HepG2 (cell line): ENCODE data around the gene SFRP4. TPM values are rescaled to one million over a fixed set of nuclear protein-coding genes. Genes with fewer than 3 reads are reported as not detected.

Experiments used
- ATAC-seq: fragments of 200-7000 bp; cut with Tn5 transposase; 3 replicates; pipeline ENCODE4 v1.9.1; 2020; ENCODE audit warnings: mild to moderate bottlenecking, moderate library complexity
- BruUV-seq: library from RNA; stranded (reverse); fragments of 400-500 nt; replicated peaks from 2 replicates; lab custom pipeline; 2021; lab: Mats Ljungman, UMichigan
- CTCF ChIA-PET: fragments of 300-600 bp; formaldehyde crosslinking; extraction: SDS; loops from one replicate; lab custom pipeline; 2021; ENCODE audit warnings: low total read pairs, inconsistent platforms, low intra/inter-chr PET ratio; lab: Yijun Ruan, JAX
- POLR2A ChIA-PET: fragments of 350-600 bp; sonication (Branson Sonifier 250); formaldehyde crosslinking; loops from one replicate; lab custom pipeline; 2020; ENCODE audit warnings: antibody characterized with exemption, inconsistent platforms; lab: Yijun Ruan, JAX
- DNase-seq: peaks from one replicate; pipeline ENCODE4 v3.0.0-alpha.2; 2015; ENCODE audit warnings: low spot score
- FAIRE-seq: peaks from 3 replicates; lab custom pipeline; 2011; peaks lifted over from hg19 to GRCh38; lab: Jason Lieb, UNC
- H2AFZ ChIP-seq: one replicate; pipeline ENCODE4 v1.6.1; 2011; ENCODE audit warnings: low read length, inconsistent platforms
- H3K27ac ChIP-seq: fragments of 300-600 bp; 3 replicates; pipeline ENCODE4 v1.8.0; 2011; ENCODE audit warnings: mixed run types, mild to moderate bottlenecking, mixed read lengths, low read length, inconsistent platforms; ENCODE audit not compliant: insufficient read depth; ENCODE audit errors: extremely low read length
- H3K27me3 ChIP-seq, 2 experiments: fragments of 200-600 bp in 1 of 2; 2 replicates in 1 of 2; 3 replicates in 1 of 2; pipeline versions ENCODE4 v1.6.0 to v1.8.0; 2011; ENCODE audit warnings: low read length in 2 of 2, mild to moderate bottlenecking in 2 of 2, moderate library complexity in 2 of 2, inconsistent platforms in 1 of 2; ENCODE audit not compliant: insufficient read depth in 2 of 2, control insufficient read depth in 1 of 2
- H3K36me3 ChIP-seq, 2 experiments: fragments of 200-600 bp in 1 of 2; replicated peaks in 1 of 2; 2 replicates in 1 of 2; 3 replicates in 1 of 2; pipeline versions ENCODE4 v1.5.1 to v1.8.0; 2011; ENCODE audit warnings: low read length in 2 of 2, inconsistent platforms in 1 of 2; ENCODE audit not compliant: insufficient read depth in 2 of 2, control insufficient read depth in 1 of 2
- H3K4me1 ChIP-seq: 2 replicates; pipeline ENCODE4 v1.5.1; 2012; ENCODE audit warnings: low read length, inconsistent platforms; ENCODE audit not compliant: insufficient read depth
- H3K4me2 ChIP-seq: 2 replicates; pipeline ENCODE4 v1.6.0; 2011; ENCODE audit warnings: low read depth, low read length, inconsistent platforms
- H3K4me3 ChIP-seq, 3 experiments: fragments of 200-600 bp in 1 of 3; sonication (generic), shearing (Covaris generic) in 1 of 3; replicated peaks in 1 of 3; 2 replicates each; pipeline ENCODE4 v1.5.1; 2011 to 2016; ENCODE audit warnings: low read length in 3 of 3, inconsistent platforms in 2 of 3, low read depth in 2 of 3, mild to moderate bottlenecking in 2 of 3, control low read depth in 1 of 3, mixed read lengths in 1 of 3; ENCODE audit not compliant: insufficient read depth in 1 of 3
- H3K79me2 ChIP-seq: one replicate; pipeline ENCODE4 v1.6.1; 2011; ENCODE audit warnings: low read length, inconsistent platforms; ENCODE audit not compliant: insufficient read depth
- H3K9ac ChIP-seq: 2 replicates; pipeline ENCODE4 v1.6.0; 2011; ENCODE audit warnings: mild to moderate bottlenecking, low read depth, low read length, inconsistent platforms; ENCODE audit not compliant: insufficient read depth
- H3K9me3 ChIP-seq: 2 replicates; pipeline ENCODE4 v1.5.1; 2012; ENCODE audit warnings: mild to moderate bottlenecking, low read length
- H4K20me1 ChIP-seq: 2 replicates; pipeline ENCODE4 v1.6.0; 2011; ENCODE audit warnings: inconsistent platforms, mild to moderate bottlenecking, low read length, moderate library complexity; ENCODE audit not compliant: insufficient read depth
- ARNT ChIP-seq: fragments of 450-650 bp; IDR thresholded peaks from 2 replicates; pipeline ENCODE4 v1.6.1; 2017
- FOXA1 ChIP-seq, 2 experiments: fragments of 450-650 bp in 1 of 2; sonication (generic) in 1 of 2; formaldehyde crosslinking in 1 of 2; IDR thresholded peaks; 2 replicates each; pipeline versions ENCODE4 v1.4.0 to v1.6.1; 2016 to 2020; ENCODE audit warnings: missing genetic modification reagents in 1 of 2
- RORA ChIP-seq: sonication (generic); formaldehyde crosslinking; IDR thresholded peaks from 2 replicates; pipeline ENCODE4 v1.5.0; 2020; ENCODE audit warnings: mild to moderate bottlenecking, missing genetic modification reagents, moderate library complexity
- SUZ12 ChIP-seq: fragments of 150-350 bp; IDR thresholded peaks from 2 replicates; pipeline ENCODE4 v1.6.1; 2014; ENCODE audit warnings: low read depth, low read length
- TSC22D2 ChIP-seq: sonication (generic); formaldehyde crosslinking; IDR thresholded peaks from 2 replicates; pipeline ENCODE4 v1.5.1; 2020; ENCODE audit warnings: missing genetic modification reagents, mild to moderate bottlenecking, borderline replicate concordance
- ZBTB42 ChIP-seq: sonication (generic); formaldehyde crosslinking; IDR thresholded peaks from 2 replicates; pipeline ENCODE4 v1.5.0; 2020; ENCODE audit warnings: mild to moderate bottlenecking, missing genetic modification reagents
- ZMAT5 ChIP-seq: sonication (generic); formaldehyde crosslinking; IDR thresholded peaks from 2 replicates; pipeline ENCODE4 v1.5.0; 2020; ENCODE audit warnings: mild to moderate bottlenecking, low read depth, missing genetic modification reagents, borderline replicate concordance
- ZNF24 ChIP-seq: fragments of 450-650 bp; IDR thresholded peaks from 2 replicates; pipeline ENCODE4 v1.6.1; 2017; ENCODE audit warnings: antibody characterized with exemption, mild to moderate bottlenecking
- ZNF580 ChIP-seq: IDR thresholded peaks from 2 replicates; pipeline ENCODE4 v1.6.1; 2016; ENCODE audit warnings: low read depth, borderline replicate concordance
- ZNF746 ChIP-seq: sonication (generic); formaldehyde crosslinking; IDR thresholded peaks from 2 replicates; pipeline ENCODE4 v1.8.0; 2022; ENCODE audit warnings: mild to moderate bottlenecking, missing genetic modification reagents
- ZXDC ChIP-seq: sonication (generic); formaldehyde crosslinking; IDR thresholded peaks from 2 replicates; pipeline ENCODE4 v1.5.0; 2020; ENCODE audit warnings: mild to moderate bottlenecking, missing genetic modification reagents
- WGBS: methylation state at CpG from one replicate; pipeline ENCODE4 v1.1.6; 2017; ENCODE audit warnings: low lambda C conversion rate; 5-methylcytosine and 5-hydroxymethylcytosine counted together
- in situ Hi-C: cut with HindIII; loops from 2 replicates; pipeline ENCODE4 v1.10.0; 2017; ENCODE audit warnings: low pct_unique_long_range_greater_than_20kb; ENCODE audit not compliant: extremely low pct_ligation_motif_present
- intact Hi-C: fragments of 100-400 bp; cut with micrococcal nuclease; formaldehyde crosslinking; loops from one replicate; pipeline ENCODE4 v1.10.0; 2022; ENCODE audit not compliant: unreplicated experiment
- polyA plus RNA-seq, 8 experiments: library from polyadenylated mRNA; depleted of rRNA in 3 of 8; stranded (reverse) in 7 of 8; unstranded in 1 of 8; fragments of >200 nt; fragmentation: Illumina TruSeq in 4 of 8; extraction: Trizol in 4 of 8; gene quantifications; 2 replicates each; pipeline versions ENCODE4 v1.2.1 to v1.2.3, GENCODE V29; 2011 to 2016; ENCODE audit warnings: low read depth in 4 of 8, missing spikeins in 1 of 8, mixed read lengths in 1 of 8; ENCODE audit not compliant: insufficient read depth in 1 of 8
- total RNA-seq, 5 experiments: library from RNA; depleted of rRNA; stranded (reverse); fragments of >200 nt; fragmentation: Illumina TruSeq; extraction: Trizol; gene quantifications; 2 replicates each; pipeline ENCODE4 v1.2.3, GENCODE V29; 2016; ENCODE audit warnings: low read depth in 1 of 5
- TF ChIP-seq, protein P1 (sequence below), 2 experiments: IDR thresholded peaks; 2 replicates each; pipeline ENCODE4 v1.6.1; 2011 to 2012; ENCODE audit warnings: low read length in 2 of 2, borderline replicate concordance in 1 of 2, low read depth in 1 of 2, mild to moderate bottlenecking in 1 of 2, moderate library complexity in 1 of 2

Gene SFRP4
- total and polyA plus RNA-seq, 2 of the 13 experiments (the other 11 are each of a cell fraction or from before 2014, with no cell fraction given): 0.96 to 1.8 TPM

GRCh38 chr7:37964196-37964595 lies 47.6 kb upstream of the SFRP4 start:
- POLR2A ChIA-PET: no interaction called here
- no peak for DNase-seq
- BruUV-seq: no TSS peak
- no peak for FAIRE-seq
- Histone ChIP-seq H3K79me2 (no peaks in the 10 kb centered on the region), H3K27me3 (no peaks in the 10 kb centered on the region), H3K4me3 (no peak overlapping the region), H2AFZ (no peak overlapping the region), H3K27ac (no peak overlapping the region), H3K4me2 (no peak overlapping the region)
- in situ Hi-C loops: no loop called here
- TF ChIP-seq TSC22D2 (CRISPR knock-in tag) (no peak), ZBTB42 (CRISPR knock-in tag) (no peak), RORA (CRISPR knock-in tag) (no peak), ZNF24 (no peak), ZMAT5 (CRISPR knock-in tag) (no peak), ZXDC (no peak), ARNT (no peak), ZNF580 (CRISPR knock-in tag) (no peak), FOXA1 (IDR thresholded peaks at IDR 0.05) (no peak), FOXA1 (CRISPR knock-in tag; IDR thresholded peaks at IDR 0.05) (no peak), ZNF746 (CRISPR knock-in tag) (no peak), SUZ12 (no peak)
- TF ChIP-seq, protein P1, sequence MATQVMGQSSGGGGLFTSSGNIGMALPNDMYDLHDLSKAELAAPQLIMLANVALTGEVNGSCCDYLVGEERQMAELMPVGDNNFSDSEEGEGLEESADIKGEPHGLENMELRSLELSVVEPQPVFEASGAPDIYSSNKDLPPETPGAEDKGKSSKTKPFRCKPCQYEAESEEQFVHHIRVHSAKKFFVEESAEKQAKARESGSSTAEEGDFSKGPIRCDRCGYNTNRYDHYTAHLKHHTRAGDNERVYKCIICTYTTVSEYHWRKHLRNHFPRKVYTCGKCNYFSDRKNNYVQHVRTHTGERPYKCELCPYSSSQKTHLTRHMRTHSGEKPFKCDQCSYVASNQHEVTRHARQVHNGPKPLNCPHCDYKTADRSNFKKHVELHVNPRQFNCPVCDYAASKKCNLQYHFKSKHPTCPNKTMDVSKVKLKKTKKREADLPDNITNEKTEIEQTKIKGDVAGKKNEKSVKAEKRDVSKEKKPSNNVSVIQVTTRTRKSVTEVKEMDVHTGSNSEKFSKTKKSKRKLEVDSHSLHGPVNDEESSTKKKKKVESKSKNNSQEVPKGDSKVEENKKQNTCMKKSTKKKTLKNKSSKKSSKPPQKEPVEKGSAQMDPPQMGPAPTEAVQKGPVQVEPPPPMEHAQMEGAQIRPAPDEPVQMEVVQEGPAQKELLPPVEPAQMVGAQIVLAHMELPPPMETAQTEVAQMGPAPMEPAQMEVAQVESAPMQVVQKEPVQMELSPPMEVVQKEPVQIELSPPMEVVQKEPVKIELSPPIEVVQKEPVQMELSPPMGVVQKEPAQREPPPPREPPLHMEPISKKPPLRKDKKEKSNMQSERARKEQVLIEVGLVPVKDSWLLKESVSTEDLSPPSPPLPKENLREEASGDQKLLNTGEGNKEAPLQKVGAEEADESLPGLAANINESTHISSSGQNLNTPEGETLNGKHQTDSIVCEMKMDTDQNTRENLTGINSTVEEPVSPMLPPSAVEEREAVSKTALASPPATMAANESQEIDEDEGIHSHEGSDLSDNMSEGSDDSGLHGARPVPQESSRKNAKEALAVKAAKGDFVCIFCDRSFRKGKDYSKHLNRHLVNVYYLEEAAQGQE (IDR thresholded peaks at IDR 0.05; ENCODE audit: borderline replicate concordance in 1 of 2, low read depth in 1 of 2, low read length in 2 of 2): no peak
- TF ChIP-seq, all 625 proteins: peak for 0
- 40% methylated on average over 5 of the region's 5 CpGs for WGBS
- Histone ChIP-seq H3K9me3 (no peaks in the 10 kb centered on the region), H3K9ac (no peak overlapping the region), H4K20me1 (no peaks in the 10 kb centered on the region), H3K36me3 (no peaks in the 10 kb centered on the region), H3K4me1 (no peaks in the 10 kb centered on the region)
- CTCF ChIA-PET: no interaction called here
- no peak for ATAC-seq
- intact Hi-C loops: no loop called here
